NCI-H1417 treated with DMSO at 0.1 percent for 48 hours (cell line): Measurements from ENCODE around the gene ARTN.

Experiments
- DNase-seq: peaks from one replicate; lab custom pipeline; 2025; lab: John Stamatoyannopoulos, UW

The ARTN gene

GRCh38 chr1:43986712-43987111 lies 53.1 kb downstream of the ARTN start:
- DNase-seq = no peak
